HEK293 (cell line): ENCODE data around the gene ETS2.
A peak's percentile ranks its signal among the peaks of the same experiment; 100 is the strongest.

Source experiments
- CTCF ChIA-PET: fragments of 350-600 bp; formaldehyde crosslinking; extraction: SDS; loops from one replicate; lab custom pipeline; 2021; ENCODE audit warnings: antibody characterized with exemption; lab: Yijun Ruan, JAX
- POLR2A ChIA-PET: fragments of 300-600 bp; formaldehyde crosslinking; extraction: SDS; loops from one replicate; lab custom pipeline; 2020; ENCODE audit warnings: antibody characterized with exemption, inconsistent platforms; lab: Yijun Ruan, JAX
- H3K27ac ChIP-seq: fragments of 200-500 bp; sonication (Bioruptor generic); 2 replicates; pipeline ENCODE4 v1.5.1; 2014; ENCODE audit warnings: low read depth, low read length, control low read depth, inconsistent platforms; ENCODE audit errors: extremely low read depth
- H3K36me3 ChIP-seq, 2 experiments: fragments of 200-500 bp in 1 of 2; sonication (Bioruptor generic) in 1 of 2; 1 replicate in 1 of 2; 2 replicates in 1 of 2; pipeline ENCODE4 v1.5.1; 2014 to 2017; ENCODE audit warnings: inconsistent platforms in 2 of 2, low read length in 2 of 2; ENCODE audit not compliant: control insufficient read depth in 2 of 2, insufficient read depth in 1 of 2
- H3K4me1 ChIP-seq: fragments of 200-500 bp; sonication (Bioruptor generic); 2 replicates; pipeline ENCODE4 v1.5.1; 2014; ENCODE audit warnings: mild to moderate bottlenecking, low read length, inconsistent platforms; ENCODE audit not compliant: control insufficient read depth, insufficient read depth
- H3K4me3 ChIP-seq: 2 replicates; pipeline ENCODE4 v1.5.1; 2011; ENCODE audit warnings: low read depth, mild to moderate bottlenecking, control low read depth, low read length, moderate library complexity
- H3K9me3 ChIP-seq: fragments of 200-500 bp; sonication (Bioruptor generic); 2 replicates; pipeline ENCODE4 v1.5.1; 2014; ENCODE audit warnings: low read depth, low read length, inconsistent platforms; ENCODE audit not compliant: control insufficient read depth, insufficient read depth
- ATF2 ChIP-seq: fragments of 450-650 bp; formaldehyde crosslinking; IDR thresholded peaks from 2 replicates; pipeline ENCODE4 v1.5.1; 2016; ENCODE audit warnings: missing biosample characterization, missing genetic modification characterization, low read depth
- KLF9 ChIP-seq: fragments of 450-650 bp; formaldehyde crosslinking; IDR thresholded peaks from 2 replicates; pipeline ENCODE4 v1.5.1; 2016; ENCODE audit warnings: missing biosample characterization, missing genetic modification characterization, low read depth
- PATZ1 ChIP-seq: fragments of 450-650 bp; formaldehyde crosslinking; IDR thresholded peaks from 2 replicates; pipeline ENCODE4 v1.5.1; 2016; ENCODE audit warnings: missing biosample characterization, missing genetic modification characterization
- TCF7L2 ChIP-seq: IDR thresholded peaks from 2 replicates; pipeline ENCODE4 v1.6.1; 2011; ENCODE audit warnings: low read depth, mild to moderate bottlenecking, inconsistent platforms, low read length, moderate library complexity, borderline replicate concordance
- ZNF146 ChIP-seq: fragments of 450-650 bp; formaldehyde crosslinking; IDR thresholded peaks from 2 replicates; pipeline ENCODE4 v1.5.1; 2016; ENCODE audit warnings: missing biosample characterization, missing genetic modification characterization
- ZNF223 ChIP-seq: fragments of 450-650 bp; formaldehyde crosslinking; IDR thresholded peaks from 2 replicates; pipeline ENCODE4 v1.5.1; 2016; ENCODE audit warnings: missing biosample characterization, missing genetic modification characterization
- ZNF398 ChIP-seq: fragments of 450-650 bp; formaldehyde crosslinking; IDR thresholded peaks from 2 replicates; pipeline ENCODE4 v1.5.1; 2017; ENCODE audit warnings: missing biosample characterization, missing genetic modification characterization

Gene ETS2

GRCh38 chr21:38816400-38816977, 10.8 kb downstream of the ETS2 start:
- H3K36me3 ChIP-seq, result peaks cover 49 to 93% of the 10 kb centered on the region in 2 experiments
- H3K4me3 ChIP-seq, result no peak overlapping the region
- no peaks in the 10 kb centered on the region for H3K4me1 ChIP-seq
- ChIA-PET CTCF (interaction anchor here (0.8 kb wide), 1 partner anchor 321 kb away, joined by 3 read pairs; no protein-coding TSS in a partner anchor), POLR2A (interaction anchor here (0.7 kb wide), 1 partner anchor 549 kb away, joined by 3 read pairs; no protein-coding TSS in a partner anchor)
- H3K27ac ChIP-seq, result no peak overlapping the region
- H3K9me3 ChIP-seq, result no peaks in the 10 kb centered on the region
- TF ChIP-seq ATF2 (peak; percentile 64; the same call in 1 of the 2 replicates), TCF7L2 (no peak)

GRCh38 chr21:38817371-38818324, 11.9 kb downstream of the ETS2 start:
- ChIA-PET CTCF (interaction anchor here (0.6 to 0.9 kb wide), 2 partner anchors 320 to 599 kb away, joined by 3 to 4 read pairs; no protein-coding TSS in a partner anchor), POLR2A (interaction anchor here (0.6 kb wide), 1 partner anchor 433 kb away, joined by 6 read pairs; no protein-coding TSS in a partner anchor)
- Histone ChIP-seq H3K36me3 (peaks cover 46 to 95% of the 10 kb centered on the region in 2 experiments), H3K4me1 (no peaks in the 10 kb centered on the region), H3K9me3 (no peaks in the 10 kb centered on the region), H3K27ac (no peak overlapping the region), H3K4me3 (no peak overlapping the region)
- TF ChIP-seq ZNF398 (tag by site-specific recombination), result no peak

- Histone ChIP-seq H3K9me3 (no peaks in the 10 kb centered on the region), H3K36me3 (peaks cover 50 to 93% of the 10 kb centered on the region in 2 experiments), H3K4me1 (no peaks in the 10 kb centered on the region), H3K4me3 (no peak overlapping the region), H3K27ac (no peak overlapping the region)
- POLR2A ChIA-PET, result interaction anchor here (0.6 kb wide), 1 partner anchor 433 kb away, joined by 6 read pairs; no protein-coding TSS in a partner anchor
- no peak for TF ChIP-seq ZNF223
- CTCF ChIA-PET, result interaction anchor here (0.6 to 0.9 kb wide), 2 partner anchors 319 to 598 kb away, joined by 3 to 4 read pairs; no protein-coding TSS in a partner anchor
Measured at GRCh38 chr21:38818325-38818723, 12.6 kb downstream of the ETS2 start.

GRCh38 chr21:38819051-38819718, 13.5 kb downstream of the ETS2 start:
- Histone ChIP-seq H3K4me3 (no peak overlapping the region), H3K36me3 (peaks cover 55 to 94% of the 10 kb centered on the region in 2 experiments), H3K4me1 (no peaks in the 10 kb centered on the region)
- POLR2A ChIA-PET, result interaction anchor here (0.8 kb wide), 1 partner anchor 9 kb away, joined by 3 read pairs; no protein-coding TSS in a partner anchor
- no peak for TF ChIP-seq KLF9 (tag by site-specific recombination)
- no peak for TF ChIP-seq PATZ1 (tag by site-specific recombination)
- peak; percentile 97 for TF ChIP-seq ZNF146 (tag by site-specific recombination)
- TF ChIP-seq, all 188 proteins: peak for 1
- Histone ChIP-seq H3K27ac (no peak overlapping the region), H3K9me3 (no peaks in the 10 kb centered on the region)
- CTCF ChIA-PET, result interaction anchor here (1.0 kb wide), 1 partner anchor 39 kb away, joined by 3 read pairs; no protein-coding TSS in a partner anchor
